Left lobe of liver (tissue), 2 donors: Measurements from ENCODE around the gene GAGE13. TPM values are rescaled to one million over a fixed set of nuclear protein-coding genes. Genes with fewer than 3 reads are reported as not detected.
"Not testable (repeated sequence)": the region's sequence is repeated elsewhere in the genome, so short reads cannot be mapped to it uniquely, and the experiment has no call there.

Experiments used
- ATAC-seq: fragments of 200-7000 bp; cut with Tn5 transposase; one replicate; pipeline ENCODE4 v1.9.1; 2020; ENCODE audit warnings: mild to moderate bottlenecking, moderate library complexity
- DNase-seq: peaks from one replicate; pipeline ENCODE4 v3.0.0-alpha.2; 2020; ENCODE audit warnings: low spot score
- total RNA-seq: library from RNA; stranded (reverse); gene quantifications from one replicate; pipeline ENCODE4 v1.2.1, GENCODE V29; 2021
- donor health status: DM: no; HTN: no; CAD: no; lungs with moderate emphysema.
- donor health status: DM: no; HTN: yes; CAD: no.

The GAGE13 gene, protein sequence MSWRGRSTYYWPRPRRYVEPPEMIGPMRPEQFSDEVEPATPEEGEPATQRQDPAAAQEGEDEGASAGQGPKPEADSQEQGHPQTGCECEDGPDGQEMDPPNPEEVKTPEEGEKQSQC
- total RNA-seq, result not detected

DNA sequence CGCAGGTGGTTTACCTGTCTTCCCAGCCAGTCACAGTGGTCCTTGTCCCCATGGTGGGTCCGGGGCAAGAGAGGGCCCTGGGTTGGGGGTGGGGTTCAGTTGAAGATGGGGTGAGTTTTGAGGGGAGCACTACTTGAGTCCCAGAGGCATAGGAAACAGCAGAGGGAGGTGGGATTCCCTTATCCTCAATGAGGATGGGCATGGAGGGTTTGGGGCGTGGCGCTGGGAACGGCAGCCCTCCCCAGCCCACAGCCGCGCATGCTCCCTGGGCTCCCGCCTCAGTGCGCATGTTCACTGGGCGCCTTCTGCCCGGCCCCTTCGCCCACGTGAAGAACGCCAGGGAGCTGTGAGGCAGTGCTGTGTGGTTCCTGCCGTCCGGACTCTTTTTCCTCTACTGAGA lies at the start of gene GAGE13:
GAGE13 (plus strand) TSS at position 301 of the 400 bp plus-strand sequence. CDS start 1,156 bp downstream, outside the sequence.
- not testable (repeated sequence) for ATAC-seq, DNase-seq

DNA sequence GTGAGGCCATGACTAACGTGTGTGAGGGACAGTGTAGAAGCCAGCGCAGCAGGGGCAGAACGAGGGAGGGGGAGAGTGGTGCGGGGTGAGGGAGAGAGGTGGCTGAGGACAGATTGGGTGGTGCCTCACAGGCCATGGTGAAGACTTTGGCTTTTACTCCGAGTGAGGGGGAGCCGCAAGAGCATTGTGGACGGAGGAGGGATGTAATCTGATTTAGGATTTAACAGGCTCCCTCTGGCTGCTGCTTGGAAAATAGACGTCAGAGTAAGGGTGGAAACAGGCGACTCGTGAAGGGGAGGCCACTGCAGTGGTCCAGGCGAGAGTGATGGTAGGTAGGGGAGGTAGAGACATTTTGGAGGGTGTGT lies 48.8 kb upstream of the GAGE13 start:
- DNase-seq (no peak), ATAC-seq (no peak)

DNA sequence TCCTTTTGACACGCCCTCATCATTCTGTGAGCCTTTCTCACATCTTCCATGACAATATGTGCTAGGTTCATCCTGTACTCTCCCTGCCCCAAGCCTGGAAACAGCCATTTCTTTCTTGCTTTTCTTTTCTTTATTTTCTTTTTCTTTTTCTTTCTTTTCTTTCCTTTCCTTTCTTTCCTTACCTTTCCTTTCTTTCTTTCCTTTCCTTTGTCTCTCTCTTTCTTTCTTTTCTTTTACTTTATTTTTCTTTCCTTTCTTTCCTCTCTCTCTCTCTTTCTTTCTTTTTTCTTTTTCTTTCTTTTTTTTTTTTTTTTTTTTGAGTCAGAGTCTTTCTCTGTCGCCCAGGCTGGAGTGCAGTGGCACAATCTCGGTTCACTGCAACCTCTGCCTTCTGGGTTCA lies 47.2 kb upstream of the GAGE13 start:
- no peak for ATAC-seq
- no peak for DNase-seq

DNA sequence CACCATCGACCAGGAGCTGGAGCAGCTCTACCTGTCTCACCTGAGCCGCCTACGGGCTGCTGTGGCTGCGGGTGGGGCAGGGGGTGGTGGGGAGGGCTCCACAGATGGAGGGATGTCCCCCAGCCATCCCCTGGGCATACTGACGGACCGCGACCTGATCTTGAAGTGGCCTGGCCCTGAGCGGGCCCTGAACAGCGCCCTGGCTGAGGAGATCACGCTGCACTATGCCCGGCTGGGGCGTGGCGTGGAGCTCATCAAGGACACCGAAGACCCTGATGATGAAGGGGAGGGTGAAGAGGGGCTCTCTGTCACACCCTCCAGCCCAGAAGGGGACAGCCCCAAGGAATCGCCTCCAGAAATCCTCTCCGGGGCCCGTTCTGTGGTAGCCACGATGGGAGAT lies 45.2 kb upstream of the GAGE13 start:
- no peak for DNase-seq
- ATAC-seq, result no peak

DNA sequence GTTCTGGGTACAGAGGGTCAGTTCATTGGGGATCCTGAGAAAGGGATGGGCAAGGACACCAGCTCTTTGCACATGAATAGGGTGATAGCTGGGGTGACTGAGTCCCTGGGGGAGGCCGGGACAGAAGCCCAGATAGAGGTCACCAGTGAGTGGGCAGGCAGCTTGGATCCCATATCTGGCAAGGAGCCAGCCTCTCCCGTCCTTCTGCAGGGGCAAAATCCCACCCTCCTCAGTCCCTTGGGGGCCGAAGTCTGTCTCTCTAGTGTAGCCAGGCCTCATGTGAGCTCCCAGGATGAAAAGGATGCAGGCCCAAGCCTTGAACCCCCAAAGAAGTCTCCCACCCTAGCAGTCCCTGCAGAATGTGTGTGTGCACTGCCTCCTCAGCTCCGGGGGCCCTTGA lies 44.8 kb upstream of the GAGE13 start:
- ATAC-seq, result no peak
- DNase-seq, result no peak

DNA sequence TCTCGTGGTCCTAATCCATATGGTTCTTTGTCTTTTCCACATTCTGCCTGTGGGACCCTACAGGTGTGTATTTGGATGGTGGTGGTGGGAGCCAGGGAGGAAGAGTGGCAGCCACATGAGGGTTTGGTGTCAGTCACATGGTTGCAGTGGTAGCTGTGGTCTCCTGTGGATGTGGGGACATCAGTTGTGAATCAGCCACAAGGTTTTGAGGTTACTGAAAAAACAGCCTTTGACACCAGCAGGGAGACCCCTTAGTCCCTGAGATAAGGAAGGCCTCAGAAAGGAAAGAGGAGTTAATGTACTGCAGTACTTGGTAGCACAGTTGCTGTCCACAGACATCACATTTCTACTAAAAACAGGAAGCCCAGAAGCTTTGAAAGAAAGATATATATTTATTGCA lies 43.7 kb upstream of the GAGE13 start:
- ATAC-seq (no peak), DNase-seq (no peak)

DNA sequence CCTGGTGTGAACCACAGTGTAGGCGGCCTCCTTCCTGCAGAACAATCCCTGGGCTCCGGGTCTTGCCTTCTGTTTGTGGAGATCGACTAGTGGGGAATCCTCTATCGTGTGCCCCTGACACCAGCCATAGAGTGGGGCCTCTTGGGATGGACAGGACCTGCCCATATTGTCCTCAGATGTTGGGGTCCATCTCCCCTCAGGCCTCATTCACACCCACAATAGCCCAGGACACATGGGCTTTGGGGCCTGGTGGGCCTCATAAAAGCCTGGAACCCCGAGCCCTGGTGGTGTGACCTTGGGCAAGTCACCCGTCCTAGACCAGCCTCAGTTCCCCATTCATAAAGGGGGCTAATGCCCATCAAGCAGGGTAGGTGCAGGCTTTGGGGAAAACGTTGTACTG lies 41.2 kb upstream of the GAGE13 start:
- DNase-seq (no peak), ATAC-seq (no peak)

DNA sequence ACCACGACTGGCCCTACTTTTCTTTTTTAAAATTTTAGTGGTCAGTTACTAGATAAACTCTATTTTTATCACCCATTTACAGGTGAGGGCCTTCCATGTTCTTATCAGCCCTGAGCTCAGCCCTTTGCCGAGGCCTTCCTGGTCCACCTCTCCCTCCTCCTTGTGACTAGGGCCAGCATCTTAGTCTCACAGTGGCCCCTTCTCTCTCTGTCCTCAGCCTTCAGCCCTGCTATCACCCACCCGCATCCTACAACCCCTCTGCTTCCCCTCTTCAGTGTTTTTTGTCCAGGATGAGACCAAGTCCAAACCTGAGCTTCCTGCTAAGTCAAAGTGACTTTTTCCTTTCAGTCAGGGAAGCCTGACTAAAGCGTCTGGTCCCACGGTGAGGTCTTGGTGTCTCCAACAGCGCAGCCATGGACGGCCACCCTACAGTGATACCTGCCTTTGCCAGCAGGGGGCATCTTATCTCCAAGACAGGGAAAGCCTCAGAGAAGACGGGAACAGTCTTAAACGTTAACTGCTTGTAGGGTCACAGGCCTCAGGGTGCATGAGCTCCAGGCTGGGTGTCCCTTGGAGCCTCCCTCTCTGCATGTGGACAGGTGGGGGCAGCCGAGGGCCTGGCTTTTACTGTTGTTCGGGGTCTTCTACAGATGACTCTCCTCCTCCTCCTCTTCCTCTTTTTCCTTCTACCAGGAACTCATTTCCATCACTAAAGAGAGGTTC lies 39.6 kb upstream of the GAGE13 start:
- DNase-seq (peak; percentile 47), ATAC-seq (peak; percentile 82)

DNA sequence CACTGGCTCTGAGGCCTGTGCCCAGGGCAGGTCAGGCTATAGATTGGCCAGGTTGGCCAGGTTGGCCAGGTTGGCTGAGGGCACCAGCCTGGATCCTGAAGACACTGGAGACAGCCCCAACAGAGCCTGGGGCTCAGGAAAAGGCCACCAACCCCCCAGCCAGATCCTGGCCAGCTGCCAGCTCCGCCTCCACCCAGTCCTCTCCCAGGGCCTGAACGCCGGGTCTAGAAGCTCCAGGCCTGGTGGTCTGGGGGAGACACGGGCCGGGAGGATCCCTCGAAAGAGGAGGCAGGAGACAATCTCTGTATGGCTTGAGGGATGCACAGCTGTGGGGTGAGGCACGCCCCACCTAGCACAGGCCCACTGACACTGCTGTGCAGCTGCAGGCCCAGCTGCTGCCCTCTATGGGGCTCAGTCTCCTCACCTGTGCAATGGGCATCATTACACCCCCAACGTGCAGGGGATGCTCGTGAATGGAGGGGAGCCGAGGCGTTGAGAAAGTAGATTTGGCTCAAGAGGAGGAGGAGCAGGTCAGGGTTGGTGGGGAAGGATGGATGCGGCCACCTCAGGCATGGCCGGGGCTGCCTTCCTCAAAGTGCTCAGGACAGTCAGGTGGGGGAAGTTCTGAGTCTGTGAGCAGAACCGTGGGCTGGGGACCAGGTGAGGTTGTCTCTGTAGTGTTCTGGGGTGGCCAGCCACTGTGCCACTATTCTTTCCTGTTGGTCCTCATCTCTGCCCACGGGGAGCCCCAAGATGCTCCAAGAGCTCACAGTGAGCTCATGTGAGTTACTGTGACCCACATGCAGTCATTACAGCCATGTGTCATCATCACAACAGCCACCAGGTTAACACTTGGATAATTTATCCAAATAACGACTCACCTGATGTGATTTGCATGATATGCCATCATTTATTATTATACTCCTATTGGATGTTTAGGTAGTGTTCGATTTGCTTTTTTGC lies 38.7 kb upstream of the GAGE13 start:
- ATAC-seq, result no peak
- no peak for DNase-seq

DNA sequence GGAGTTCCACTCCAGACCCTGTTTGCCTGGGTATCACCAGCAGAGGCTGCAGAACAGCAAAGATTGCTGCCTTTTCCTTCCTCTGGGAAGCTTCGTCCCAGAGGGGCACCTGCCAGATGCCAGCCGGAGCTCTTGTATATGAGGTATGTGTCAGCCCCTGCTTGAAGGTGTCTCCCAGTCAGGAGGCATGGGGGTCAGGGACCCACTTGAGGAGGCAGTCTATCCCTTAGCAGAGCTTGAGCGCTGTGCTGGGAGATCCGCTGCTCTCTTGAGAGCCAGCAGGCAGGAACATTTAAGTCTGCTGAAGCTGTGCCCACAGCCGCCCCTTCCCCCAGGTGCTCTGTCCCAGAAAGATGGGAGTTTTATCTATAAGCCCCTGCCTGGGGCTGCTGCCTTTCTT lies 32.1 kb upstream of the GAGE13 start:
- ATAC-seq, DNase-seq: not testable (repeated sequence)

DNA sequence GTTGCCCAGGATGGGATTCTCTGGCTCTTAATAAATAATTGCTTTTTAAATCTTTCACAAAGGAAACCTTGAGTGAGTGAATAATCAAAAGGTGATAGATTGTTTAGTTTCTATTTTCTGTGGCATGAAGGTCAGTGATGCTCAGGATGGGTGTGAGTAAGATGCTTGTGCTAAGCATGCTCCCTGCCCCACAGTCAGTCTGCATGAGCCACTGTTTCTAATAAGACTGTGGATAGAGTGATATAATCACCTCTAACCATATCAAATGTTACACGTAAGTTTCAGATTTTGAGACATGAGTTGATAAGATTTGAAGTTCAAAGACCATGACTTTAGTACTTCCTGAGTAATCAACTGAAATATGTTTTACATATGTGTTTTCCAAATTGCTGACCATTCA lies 30.7 kb upstream of the GAGE13 start:
- ATAC-seq, result no peak
- no peak for DNase-seq

DNA sequence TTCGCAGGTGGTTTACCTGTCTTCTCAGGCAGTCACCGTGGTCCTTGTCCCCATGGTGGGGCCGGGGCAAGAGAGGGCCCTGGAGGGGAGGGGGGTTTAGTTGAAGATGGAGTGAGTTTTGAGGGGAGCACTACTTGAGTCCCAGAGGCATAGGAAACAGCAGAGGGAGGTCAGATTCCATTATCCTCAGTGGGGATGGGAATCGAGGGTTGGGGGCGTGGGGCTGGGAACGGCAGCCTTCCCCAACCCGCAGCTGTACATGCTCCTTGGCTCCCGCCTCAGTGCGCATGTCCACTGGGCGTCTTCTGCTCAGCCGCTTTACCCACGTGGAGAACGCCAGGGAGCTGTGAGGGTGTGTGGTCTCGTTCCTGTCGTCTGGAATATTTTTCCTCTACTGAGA lies 28.0 kb upstream of the GAGE13 start, which contains the start of gene GAGE10:
GAGE10 (plus strand) TSS at position 301 of the 400 bp plus-strand sequence. CDS start 1,214 bp downstream, outside the sequence.
- DNase-seq, result no peak

DNA sequence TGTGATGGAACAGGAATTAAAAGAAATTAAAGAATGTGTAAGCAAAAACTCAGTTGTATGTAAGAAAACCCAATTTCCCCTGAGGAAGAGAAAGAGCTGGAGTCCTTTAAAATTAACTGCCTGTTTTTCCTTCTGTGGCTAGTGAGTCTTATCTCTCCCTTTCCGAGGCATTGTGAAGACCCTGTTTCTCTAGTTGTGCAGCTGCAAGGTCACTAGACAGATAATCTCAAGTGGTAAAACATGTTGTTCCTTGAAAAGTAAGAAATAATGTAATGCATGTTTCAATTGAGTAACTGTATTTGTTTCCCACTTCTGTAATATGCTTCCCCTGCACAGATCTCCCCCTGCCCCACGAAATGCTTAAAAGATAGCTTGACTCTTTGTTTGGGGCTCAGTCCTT lies 23.6 kb upstream of the GAGE13 start:
- not testable (repeated sequence) for DNase-seq

More for the DNA sequence above, 28.0 kb upstream of the GAGE13 start, which contains the start of gene GAGE10:
- ATAC-seq, result no peak

DNA sequence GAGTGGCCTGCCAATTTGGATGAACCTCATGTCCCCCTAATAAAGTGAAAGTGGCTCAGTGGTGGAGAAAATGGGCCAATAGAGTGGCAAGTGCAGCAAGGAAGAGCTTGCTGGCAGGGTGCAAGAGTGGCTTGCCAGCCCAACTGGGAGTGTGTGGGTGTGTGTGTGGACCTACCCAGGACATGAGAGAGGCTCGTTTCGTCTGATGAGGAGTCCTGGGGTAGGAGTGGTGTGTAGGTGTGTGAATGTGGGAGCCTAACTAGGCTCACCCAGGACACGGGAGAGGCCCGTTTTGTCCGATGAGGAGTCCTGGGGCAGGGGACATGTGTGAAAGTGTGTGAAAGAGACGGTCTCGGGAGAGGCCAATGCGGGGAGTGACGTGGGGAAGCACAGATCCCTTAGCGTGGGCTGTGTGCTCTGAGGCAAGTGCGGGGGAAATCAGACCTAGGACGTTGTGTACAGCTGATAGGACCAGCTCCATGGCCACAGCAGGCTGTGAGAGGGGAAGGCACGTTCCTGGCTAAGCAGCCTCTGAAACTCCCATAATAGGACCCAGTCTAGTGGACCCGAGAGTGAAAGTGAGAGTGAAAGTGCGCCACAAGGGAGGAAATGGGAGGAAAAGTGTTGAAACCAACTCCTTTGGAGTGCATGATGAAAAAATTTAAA lies 22.6 kb upstream of the GAGE13 start:
- DNase-seq (no peak), ATAC-seq (peak; percentile 61)

More for the DNA sequence above, 23.6 kb upstream of the GAGE13 start:
- ATAC-seq, result not testable (repeated sequence)

DNA sequence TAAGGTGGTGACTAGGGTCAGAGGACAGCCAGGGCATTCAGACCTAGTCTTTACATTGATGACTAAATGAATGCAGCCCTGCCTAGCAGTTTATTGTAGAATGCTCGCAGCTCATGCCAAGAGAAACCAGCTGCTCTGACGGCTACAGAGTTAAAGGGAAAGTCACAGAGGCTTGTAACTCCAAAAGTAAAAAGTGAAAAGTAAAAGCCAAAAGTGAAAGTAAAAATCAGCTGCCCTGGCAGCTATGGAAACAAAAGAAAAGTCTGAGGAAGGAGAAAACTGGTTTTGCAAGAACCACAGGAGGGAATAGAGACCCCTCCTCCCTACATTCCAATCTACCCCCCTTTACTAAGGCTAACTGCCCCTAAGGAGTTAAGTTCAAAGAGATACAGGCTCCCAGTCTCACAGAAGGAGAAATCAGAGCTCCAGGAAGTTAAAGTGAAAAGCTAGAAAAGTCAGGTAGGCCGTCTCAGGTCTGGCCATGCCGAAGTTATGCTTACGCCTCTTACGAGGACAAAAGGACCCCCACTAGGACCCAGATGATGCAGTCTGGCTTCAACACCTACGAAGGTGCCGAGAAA lies 21.9 kb upstream of the GAGE13 start:
- DNase-seq (no peak), ATAC-seq (peak; percentile 68)

DNA sequence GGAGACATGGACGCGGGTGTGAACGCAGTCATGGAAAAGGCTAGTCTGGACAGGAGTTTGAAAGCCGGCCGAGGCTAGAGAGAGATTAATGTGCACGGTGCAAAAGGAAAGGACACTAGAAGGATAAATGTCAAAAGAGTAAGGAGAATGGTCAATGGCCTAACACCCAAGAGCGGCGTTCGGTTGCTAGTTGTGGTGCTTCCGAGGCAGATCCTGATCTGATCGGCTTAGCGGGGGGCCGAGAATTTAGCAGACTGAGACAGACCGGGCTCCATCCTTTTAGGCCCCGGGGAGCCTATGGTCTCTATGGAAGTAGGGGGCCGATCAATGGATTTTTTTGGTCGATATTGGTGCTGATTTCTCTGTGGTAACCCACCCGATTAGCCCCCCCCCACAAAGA lies 21.0 kb upstream of the GAGE13 start:
- DNase-seq (no peak), ATAC-seq (no peak)

DNA sequence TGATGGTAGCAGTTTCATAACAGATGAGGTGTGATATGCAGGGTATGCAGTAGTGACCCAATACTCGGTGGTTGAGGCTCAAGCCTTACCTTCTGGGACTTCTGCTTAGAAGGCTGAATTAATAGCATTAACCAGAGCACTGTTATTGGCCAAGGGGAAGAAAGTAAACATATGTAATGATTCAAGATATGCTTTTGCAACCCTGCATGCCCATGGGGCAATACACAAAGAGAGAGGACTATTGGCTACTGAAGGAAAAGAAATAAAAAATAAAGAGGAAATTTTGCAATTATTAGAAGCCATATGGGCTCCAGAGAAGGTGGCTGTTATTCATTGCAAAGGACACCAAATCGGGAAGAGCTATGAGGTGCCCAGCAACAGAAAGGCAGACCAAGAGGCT lies 19.2 kb upstream of the GAGE13 start:
- ATAC-seq (no peak), DNase-seq (no peak)

DNA sequence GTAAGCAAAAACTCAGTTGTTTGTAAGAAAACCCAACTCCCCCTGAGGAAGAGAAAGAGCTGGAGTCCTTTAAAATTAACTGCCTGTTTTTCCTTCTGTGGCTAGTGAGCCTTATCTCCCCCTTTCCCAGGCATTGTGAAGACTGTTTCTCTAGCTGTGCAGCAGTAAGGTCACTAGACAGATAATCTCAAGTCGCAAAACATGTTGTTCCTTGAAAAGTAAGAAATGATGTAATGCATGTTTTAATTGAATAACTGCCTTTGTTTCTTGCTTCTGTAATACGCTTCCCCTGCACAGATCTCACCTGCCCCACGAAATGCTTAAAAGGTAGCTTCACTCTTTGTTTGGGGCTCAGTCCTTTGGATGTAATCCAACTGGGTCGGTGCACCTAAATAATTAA lies 15.3 kb upstream of the GAGE13 start:
- no peak for ATAC-seq
- DNase-seq, result no peak

DNA sequence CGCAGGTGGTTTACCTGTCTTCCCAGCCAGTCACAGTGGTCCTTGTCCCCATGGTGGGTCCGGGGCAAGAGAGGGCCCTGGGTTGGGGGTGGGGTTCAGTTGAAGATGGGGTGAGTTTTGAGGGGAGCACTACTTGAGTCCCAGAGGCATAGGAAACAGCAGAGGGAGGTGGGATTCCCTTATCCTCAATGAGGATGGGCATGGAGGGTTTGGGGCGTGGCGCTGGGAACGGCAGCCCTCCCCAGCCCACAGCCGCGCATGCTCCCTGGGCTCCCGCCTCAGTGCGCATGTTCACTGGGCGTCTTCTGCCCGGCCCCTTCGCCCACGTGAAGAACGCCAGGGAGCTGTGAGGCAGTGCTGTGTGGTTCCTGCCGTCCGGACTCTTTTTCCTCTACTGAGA lies 9.6 kb upstream of the GAGE13 start, which contains the start of gene GAGE12J:
GAGE12J (plus strand) TSS at position 301 of the 400 bp plus-strand sequence. CDS start 1,157 bp downstream, outside the sequence.
- not testable (repeated sequence) for ATAC-seq, DNase-seq

DNA sequence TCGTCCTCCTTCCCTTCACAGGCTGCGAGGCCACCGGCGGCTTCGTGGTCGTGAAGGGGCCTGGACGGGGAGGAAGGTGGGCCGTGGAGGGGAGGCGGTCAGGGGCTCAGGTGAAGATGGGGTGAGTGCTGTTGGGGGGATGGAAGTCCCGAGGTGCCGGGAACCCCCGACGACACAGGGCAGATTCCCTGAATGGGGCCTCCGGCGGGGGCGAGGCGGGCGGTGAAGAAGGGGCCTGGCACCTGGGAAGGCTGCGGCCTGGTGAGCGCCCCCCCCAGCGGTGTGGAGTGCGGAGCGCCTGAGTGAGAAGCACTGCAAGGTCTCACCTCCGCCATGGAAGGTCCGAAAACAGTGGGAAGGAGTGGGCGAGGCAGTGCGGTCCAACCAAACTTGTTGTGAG lies 9.1 kb upstream of the GAGE13 start:
- not testable (repeated sequence) for DNase-seq, ATAC-seq
